Peyer's patch (tissue), 4 donors: ENCODE measurements around the gene CHI3L2. TPM values are rescaled to one million over a fixed set of nuclear protein-coding genes. Genes with fewer than 3 reads are reported as not detected.
A peak's percentile ranks its signal among the peaks of the same experiment; 100 is the strongest.

Source experiments
- DNase-seq, 3 donors: peaks; one replicate each; pipeline ENCODE4 v3.0.0-alpha.2; 2017 to 2019
- H3K27ac ChIP-seq, 4 donors: fragments of 200-600 bp; sonication (generic); one replicate each; pipeline ENCODE4 v1.5.1; 2016 to 2019
- H3K27me3 ChIP-seq, 2 donors: fragments of 200-600 bp; sonication (generic); one replicate each; pipeline ENCODE4 v1.5.1; 2019
- H3K36me3 ChIP-seq, 3 donors: fragments of 200-600 bp; sonication (generic); one replicate each; pipeline ENCODE4 v1.5.1; 2016 to 2019
- H3K4me1 ChIP-seq, 4 donors: fragments of 200-600 bp; sonication (generic); one replicate each; pipeline ENCODE4 v1.5.1; 2016 to 2019
- H3K4me3 ChIP-seq, 4 donors: fragments of 200-600 bp; sonication (generic); 1 replicate in 3 of 4; 2 replicates in 1 of 4; pipeline ENCODE4 v1.5.1; 2016 to 2019; ENCODE audit warnings: mild to moderate bottlenecking in 1 of 4
- H3K9me3 ChIP-seq, 4 donors: fragments of 200-600 bp; sonication (generic); one replicate each; pipeline ENCODE4 v1.5.1; 2016 to 2019; ENCODE audit warnings: mild to moderate bottlenecking in 1 of 4
- POLR2A ChIP-seq, 2 donors: fragments of 450-650 bp; IDR thresholded peaks; one replicate each; pipeline ENCODE4 v1.5.1; 2017; ENCODE audit warnings: antibody characterized with exemption in 2 of 2, mild to moderate bottlenecking in 2 of 2, moderate library complexity in 2 of 2
- total RNA-seq, 4 donors: library from RNA; depleted of rRNA; stranded (reverse); fragments of >200 nt; gene quantifications; one replicate each; pipeline ENCODE4 v1.1.0, GENCODE V29; 2016
- TF ChIP-seq, protein P1 (sequence below), 6 experiments: fragments of 450-650 bp in 4 of 6; fragments of 200-600 bp in 2 of 6; sonication (generic) in 1 of 6; IDR thresholded peaks; one replicate each; pipeline ENCODE4 v1.5.1; 2017 to 2019; ENCODE audit warnings: antibody characterized with exemption in 6 of 6, mild to moderate bottlenecking in 3 of 6, moderate library complexity in 1 of 6

The CHI3L2 gene
- total RNA-seq, 4 donors from 2014 or later, result 0.67 to 14.0 (median 3.3) TPM; not detected in 1

DNA sequence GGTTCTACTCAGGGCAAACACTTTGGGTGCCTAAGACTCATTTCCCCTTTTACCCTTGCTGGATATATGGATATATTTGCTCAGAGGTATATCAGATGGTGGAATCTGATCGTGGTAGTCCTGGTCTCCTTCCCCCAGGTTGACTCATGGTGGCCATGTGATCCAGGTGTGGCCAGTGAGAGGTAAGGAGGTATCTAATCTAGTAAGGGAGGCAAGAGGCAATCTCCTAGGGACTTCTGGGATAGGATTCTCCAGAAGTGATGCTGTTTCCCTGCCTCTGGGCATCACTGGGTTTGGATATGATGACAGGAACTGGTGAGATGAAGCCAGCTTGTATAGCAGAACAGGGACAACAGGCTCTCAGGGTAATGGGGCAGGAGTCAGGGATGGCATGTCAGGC, 18.6 kb upstream of the CHI3L2 start:
- H3K9me3 ChIP-seq, result no peaks in the 10 kb centered on the region
- no peak overlapping the region for H3K27ac ChIP-seq
- no peaks in the 10 kb centered on the region for H3K27me3 ChIP-seq
- H3K36me3 ChIP-seq, result no peaks in the 10 kb centered on the region
- DNase-seq, result no peak
- no peak for TF ChIP-seq POLR2A (IDR thresholded peaks at IDR 0.05)
- TF ChIP-seq, protein P1, sequence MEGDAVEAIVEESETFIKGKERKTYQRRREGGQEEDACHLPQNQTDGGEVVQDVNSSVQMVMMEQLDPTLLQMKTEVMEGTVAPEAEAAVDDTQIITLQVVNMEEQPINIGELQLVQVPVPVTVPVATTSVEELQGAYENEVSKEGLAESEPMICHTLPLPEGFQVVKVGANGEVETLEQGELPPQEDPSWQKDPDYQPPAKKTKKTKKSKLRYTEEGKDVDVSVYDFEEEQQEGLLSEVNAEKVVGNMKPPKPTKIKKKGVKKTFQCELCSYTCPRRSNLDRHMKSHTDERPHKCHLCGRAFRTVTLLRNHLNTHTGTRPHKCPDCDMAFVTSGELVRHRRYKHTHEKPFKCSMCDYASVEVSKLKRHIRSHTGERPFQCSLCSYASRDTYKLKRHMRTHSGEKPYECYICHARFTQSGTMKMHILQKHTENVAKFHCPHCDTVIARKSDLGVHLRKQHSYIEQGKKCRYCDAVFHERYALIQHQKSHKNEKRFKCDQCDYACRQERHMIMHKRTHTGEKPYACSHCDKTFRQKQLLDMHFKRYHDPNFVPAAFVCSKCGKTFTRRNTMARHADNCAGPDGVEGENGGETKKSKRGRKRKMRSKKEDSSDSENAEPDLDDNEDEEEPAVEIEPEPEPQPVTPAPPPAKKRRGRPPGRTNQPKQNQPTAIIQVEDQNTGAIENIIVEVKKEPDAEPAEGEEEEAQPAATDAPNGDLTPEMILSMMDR (IDR thresholded peaks at IDR 0.05), result no peak
- no peak overlapping the region for H3K4me3 ChIP-seq
- H3K4me1 ChIP-seq, result peaks cover 0 to 20% (median 10%) of the 10 kb centered on the region in 4 donors

DNA sequence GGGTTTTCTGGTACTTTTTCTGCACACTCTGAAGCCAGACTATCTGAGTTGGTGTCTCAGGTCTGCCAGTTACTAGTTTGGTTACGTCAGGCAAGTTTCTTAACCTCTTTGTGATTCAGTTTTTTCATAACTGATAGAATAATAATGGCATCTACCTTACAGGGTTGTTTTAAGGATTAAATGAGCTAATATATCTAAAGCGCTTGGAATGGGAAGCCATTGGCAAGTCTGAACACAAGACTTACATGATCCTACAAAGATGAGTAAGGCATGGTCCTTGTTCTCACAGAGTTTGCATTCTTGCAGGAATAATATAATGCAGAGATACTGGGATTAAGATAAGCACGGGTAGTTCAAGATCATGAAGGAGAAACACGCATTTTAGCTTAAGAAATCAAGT, 17.9 kb upstream of the CHI3L2 start:
- H3K27me3 ChIP-seq, result no peaks in the 10 kb centered on the region
- no peak for TF ChIP-seq POLR2A (IDR thresholded peaks at IDR 0.05)
- TF ChIP-seq, protein P1 (IDR thresholded peaks at IDR 0.05), result no peak
- H3K4me3 ChIP-seq, result no peak overlapping the region
- H3K4me1 ChIP-seq, result peaks cover 0 to 26% (median 12%) of the 10 kb centered on the region in 4 donors
- H3K27ac ChIP-seq, result no peak overlapping the region
- H3K36me3 ChIP-seq, result no peaks in the 10 kb centered on the region
- DNase-seq, result no peak
- H3K9me3 ChIP-seq, result no peaks in the 10 kb centered on the region

DNA sequence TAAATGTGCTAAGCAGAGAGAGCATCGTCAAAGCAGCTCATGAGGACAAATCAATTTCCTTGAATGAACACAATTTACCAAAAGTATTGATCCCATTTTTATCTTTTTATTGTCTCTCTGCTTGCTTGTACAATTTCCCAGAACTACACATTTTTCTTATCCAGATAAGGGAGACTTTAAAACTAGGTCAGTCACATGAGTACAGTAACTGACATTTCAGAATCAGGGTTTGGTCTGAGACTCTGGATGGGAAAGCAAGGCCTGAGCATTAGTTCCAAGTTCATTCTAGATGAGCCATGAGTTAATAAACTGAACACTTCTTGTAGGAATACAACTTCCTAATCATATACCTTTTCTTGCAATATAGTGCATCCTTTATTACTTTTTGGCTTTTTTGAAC, 15.6 kb upstream of the CHI3L2 start:
- DNase-seq, result no peak
- no peak for TF ChIP-seq POLR2A (IDR thresholded peaks at IDR 0.05)
- TF ChIP-seq, protein P1 (IDR thresholded peaks at IDR 0.05), result no peak
- Histone ChIP-seq H3K4me1 (peaks cover 0 to 34% (median 8%) of the 10 kb centered on the region in 4 donors), H3K36me3 (no peaks in the 10 kb centered on the region), H3K27ac (no peak overlapping the region), H3K4me3 (no peak overlapping the region), H3K27me3 (no peaks in the 10 kb centered on the region), H3K9me3 (no peaks in the 10 kb centered on the region)

DNA sequence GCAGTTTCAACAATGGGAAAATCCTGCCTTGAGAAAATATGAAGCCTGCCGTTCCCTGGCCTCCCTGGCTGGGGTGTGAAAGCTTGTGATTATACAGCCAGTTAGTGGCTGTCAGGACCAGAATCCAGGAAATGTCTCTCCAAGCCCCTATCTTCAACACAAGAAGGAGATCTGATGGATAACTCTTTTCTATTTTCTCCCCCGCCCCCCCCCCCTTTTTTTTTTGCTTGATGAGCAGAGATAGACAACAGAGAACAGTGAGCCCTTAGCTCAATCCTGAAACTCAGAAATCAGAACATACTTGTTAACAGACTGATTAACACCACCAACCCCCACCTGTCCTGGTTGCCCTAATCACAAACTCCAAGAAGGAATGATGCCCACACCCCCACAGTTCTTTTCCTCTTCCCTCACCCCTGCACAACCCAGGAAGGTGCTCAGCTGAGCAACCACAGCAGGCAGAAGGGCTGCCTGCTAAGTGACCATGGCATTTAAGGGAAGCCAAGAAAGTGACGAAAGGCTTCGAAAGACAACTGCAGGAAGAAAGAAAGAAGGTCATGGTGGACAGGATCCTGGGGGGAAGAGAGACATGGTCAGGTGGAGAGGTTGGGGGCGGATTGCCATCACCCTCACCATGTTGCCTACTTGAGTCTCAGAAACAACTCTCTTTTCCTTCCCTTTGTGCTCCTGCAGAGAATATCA, 14.7 kb upstream of the CHI3L2 start:
- Histone ChIP-seq H3K36me3 (no peaks in the 10 kb centered on the region), H3K4me1 (peaks cover 0 to 41% (median 8%) of the 10 kb centered on the region in 4 donors), H3K27me3 (no peaks in the 10 kb centered on the region), H3K4me3 (no peak overlapping the region), H3K27ac (peak overlapping the region in 1 of 4 donors; percentile 81), H3K9me3 (no peaks in the 10 kb centered on the region)
- no peak for TF ChIP-seq POLR2A (IDR thresholded peaks at IDR 0.05)
- TF ChIP-seq, protein P1 (IDR thresholded peaks at IDR 0.05), result no peak
- DNase-seq, result no peak

DNA sequence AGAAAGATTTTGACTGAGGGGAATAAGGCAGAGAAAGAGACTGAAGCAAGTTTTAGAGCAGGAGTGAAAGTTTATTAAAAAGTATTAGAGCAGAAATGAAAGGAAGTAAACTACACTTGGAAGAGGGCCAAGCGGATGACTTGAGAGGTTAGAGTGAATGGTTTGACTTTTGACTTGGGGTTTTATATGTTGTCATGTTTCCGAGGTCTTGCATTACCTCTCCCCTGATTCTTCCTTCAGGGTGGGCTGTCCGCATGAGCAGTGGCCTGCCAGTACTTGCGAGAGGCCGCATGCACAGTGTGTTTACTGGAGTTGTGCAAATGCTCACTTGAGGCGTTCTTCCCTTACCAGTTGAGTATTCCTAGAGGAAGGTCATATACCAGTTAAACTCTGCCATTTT, 14.1 kb upstream of the CHI3L2 start:
- Histone ChIP-seq H3K36me3 (no peaks in the 10 kb centered on the region), H3K4me1 (peaks cover 0 to 47% (median 8%) of the 10 kb centered on the region in 4 donors), H3K4me3 (no peak overlapping the region), H3K27ac (peak overlapping the region in 3 of 4 donors; percentile 48 to 81 (median 75)), H3K9me3 (no peaks in the 10 kb centered on the region), H3K27me3 (no peaks in the 10 kb centered on the region)
- no peak for DNase-seq
- TF ChIP-seq POLR2A (IDR thresholded peaks at IDR 0.05), result no peak
- TF ChIP-seq, protein P1 (IDR thresholded peaks at IDR 0.05), result no peak
